ENCODE data around the gene KCNK6. TPM values are rescaled to one million over a fixed set of nuclear protein-coding genes. Genes with fewer than 3 reads are reported as not detected.

KCNK6 gene
- total RNA-seq, 2 donors from 2014 or later: 8.6 to 13.8 TPM

GRCh38 chr19:38377052-38377451, 57.4 kb downstream of the KCNK6 start:
- peaks cover 24% of the 10 kb centered on the region for H3K4me1 ChIP-seq
- intact Hi-C loops (cut with DNase I): no loop called here
- DNase-seq: no peak
- ATAC-seq: no peak
- no peaks in the 10 kb centered on the region for H3K27me3 ChIP-seq
- no peak overlapping the region for H3K4me3 ChIP-seq
- no peaks in the 10 kb centered on the region for H3K9me3 ChIP-seq
- WGBS, 2 donors: 97 to 100% methylated on average over 4 of the region's 4 CpGs
- peaks cover 6 to 24% of the 10 kb centered on the region in 2 donors for H3K36me3 ChIP-seq (replicated peaks in 1 of 2; ENCODE audit: insufficient read depth in 1 of 2, low read depth in 2 of 2)
- H3K27ac ChIP-seq: no peak overlapping the region
- TF ChIP-seq, protein P1, sequence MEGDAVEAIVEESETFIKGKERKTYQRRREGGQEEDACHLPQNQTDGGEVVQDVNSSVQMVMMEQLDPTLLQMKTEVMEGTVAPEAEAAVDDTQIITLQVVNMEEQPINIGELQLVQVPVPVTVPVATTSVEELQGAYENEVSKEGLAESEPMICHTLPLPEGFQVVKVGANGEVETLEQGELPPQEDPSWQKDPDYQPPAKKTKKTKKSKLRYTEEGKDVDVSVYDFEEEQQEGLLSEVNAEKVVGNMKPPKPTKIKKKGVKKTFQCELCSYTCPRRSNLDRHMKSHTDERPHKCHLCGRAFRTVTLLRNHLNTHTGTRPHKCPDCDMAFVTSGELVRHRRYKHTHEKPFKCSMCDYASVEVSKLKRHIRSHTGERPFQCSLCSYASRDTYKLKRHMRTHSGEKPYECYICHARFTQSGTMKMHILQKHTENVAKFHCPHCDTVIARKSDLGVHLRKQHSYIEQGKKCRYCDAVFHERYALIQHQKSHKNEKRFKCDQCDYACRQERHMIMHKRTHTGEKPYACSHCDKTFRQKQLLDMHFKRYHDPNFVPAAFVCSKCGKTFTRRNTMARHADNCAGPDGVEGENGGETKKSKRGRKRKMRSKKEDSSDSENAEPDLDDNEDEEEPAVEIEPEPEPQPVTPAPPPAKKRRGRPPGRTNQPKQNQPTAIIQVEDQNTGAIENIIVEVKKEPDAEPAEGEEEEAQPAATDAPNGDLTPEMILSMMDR (IDR thresholded peaks at IDR 0.05): no peak
- no peak for TF ChIP-seq POLR2A (IDR thresholded peaks at IDR 0.05)

DNA sequence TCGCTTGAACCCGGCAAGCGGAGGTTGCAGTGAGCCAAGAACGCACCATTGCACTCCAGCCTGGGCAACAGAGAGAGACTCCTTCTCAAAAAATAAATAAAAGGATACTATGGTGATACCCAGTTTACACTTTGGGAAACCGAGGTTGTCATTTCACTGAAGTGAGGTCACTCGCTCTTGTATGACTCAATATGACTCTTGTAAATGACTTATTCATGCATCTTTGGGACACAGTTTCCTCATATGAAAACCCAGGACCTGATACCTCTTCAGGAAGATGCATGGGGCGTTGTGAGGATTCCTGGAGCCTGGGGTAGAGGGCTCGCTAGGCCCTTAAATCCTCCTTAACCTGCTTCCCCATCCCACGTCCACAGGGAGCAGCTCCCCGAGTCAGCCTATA, 59.2 kb downstream of the KCNK6 start:
- TF ChIP-seq, protein P1 (IDR thresholded peaks at IDR 0.05): no peak
- ATAC-seq (no peak), DNase-seq (no peak)
- no peak overlapping the region for H3K4me3 ChIP-seq
- WGBS, 2 donors: 88 to 90% methylated on average over 10 of the region's 10 CpGs
- intact Hi-C loops (cut with DNase I): no loop called here
- no peaks in the 10 kb centered on the region for H3K9me3 ChIP-seq
- peaks cover 22% of the 10 kb centered on the region for H3K4me1 ChIP-seq
- no peaks in the 10 kb centered on the region for H3K27me3 ChIP-seq
- peaks cover 12 to 34% of the 10 kb centered on the region in 2 donors for H3K36me3 ChIP-seq (replicated peaks in 1 of 2; ENCODE audit: insufficient read depth in 1 of 2, low read depth in 2 of 2)
- H3K27ac ChIP-seq: no peak overlapping the region

DNA sequence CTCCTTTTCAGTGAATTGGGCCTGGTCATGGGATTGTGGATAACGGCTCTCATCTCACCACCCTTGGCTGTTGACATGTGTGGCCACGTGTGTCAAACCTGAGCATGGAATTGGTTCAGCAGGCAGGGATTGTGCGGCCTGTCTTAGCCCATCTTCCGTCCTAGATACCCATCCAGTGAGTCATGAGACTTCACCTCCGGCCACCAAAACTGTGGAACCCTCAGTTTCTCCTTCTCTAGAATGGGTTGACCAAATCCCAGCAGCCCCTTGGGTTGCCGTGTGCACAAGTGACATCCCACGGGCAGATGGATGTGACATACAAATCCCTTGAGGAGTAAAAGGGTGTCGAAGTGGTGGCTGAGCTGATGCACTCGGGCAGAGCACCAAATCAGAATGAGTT, 61.5 kb downstream of the KCNK6 start:
- Histone ChIP-seq H3K4me3 (no peak overlapping the region), H3K27me3 (no peaks in the 10 kb centered on the region), H3K27ac (no peak overlapping the region), H3K4me1 (peaks cover 8% of the 10 kb centered on the region), H3K36me3 (replicated peaks in 1 of 2; ENCODE audit: insufficient read depth in 1 of 2, low read depth in 2 of 2) (peaks cover 12 to 34% of the 10 kb centered on the region in 2 donors), H3K9me3 (no peaks in the 10 kb centered on the region)
- ATAC-seq (no peak), DNase-seq (no peak)
- 97% methylated on average over 9 of the region's 9 CpGs for WGBS, 2 donors
- TF ChIP-seq, protein P1 (IDR thresholded peaks at IDR 0.05): no peak
- TF ChIP-seq POLR2A (IDR thresholded peaks at IDR 0.05): no peak
- intact Hi-C loops (cut with DNase I): no loop called here

Small RNA genes lying within 50 kb of the gene (small RNA-seq; reads per million reads assigned to genes)
- gene RF00019: not detected

Other genes starting within 250 kb of the KCNK6 start
- not detected for gene DPF1, start 95.6 kb upstream of the KCNK6 start, total RNA-seq
- gene PPP1R14A, start 63.5 kb upstream of the KCNK6 start, total RNA-seq: 100 to 1,000 TPM in 1 of 2 donors, 10 to 100 TPM in 1; 54.2 to 105 TPM
- gene SPINT2, start 55.3 kb upstream of the KCNK6 start, total RNA-seq: 100 to 1,000 TPM; 266 to 305 TPM
- 1 to 10 TPM in 1 of 2 donors, not detected in 1; 2.6 TPM for gene C19orf33, start 15.6 kb upstream of the KCNK6 start, total RNA-seq
- gene YIF1B, start 3.9 kb upstream of the KCNK6 start, total RNA-seq: 10 to 100 TPM in 1 of 2 donors, 1 to 10 TPM in 1; 8.2 to 22.3 TPM
- gene CATSPERG, start 16.0 kb downstream of the KCNK6 start, total RNA-seq: 1 to 10 TPM in 1 of 2 donors, under 1 TPM in 1; 0.78 to 9.6 TPM
- 10 to 100 TPM; 49.4 to 68.7 TPM for gene PSMD8, start 54.7 kb downstream of the KCNK6 start, total RNA-seq
- under 1 TPM in 1 of 2 donors, not detected in 1; 0.78 TPM for gene GGN, start 68.2 kb downstream of the KCNK6 start, total RNA-seq
- gene SPRED3, start 68.9 kb downstream of the KCNK6 start, total RNA-seq: under 1 TPM; under 0.01 to 0.52 TPM
- gene FAM98C, start 83.2 kb downstream of the KCNK6 start, total RNA-seq: 10 to 100 TPM; 24.9 to 51.4 TPM
- gene RASGRP4, start 106.4 kb downstream of the KCNK6 start, total RNA-seq: 1 to 10 TPM; 1.6 to 4.6 TPM
- gene RYR1, start 113.8 kb downstream of the KCNK6 start, total RNA-seq: 1 to 10 TPM in 1 of 2 donors, under 1 TPM in 1; 0.33 to 1.0 TPM

Data from body of pancreas (tissue), 4 donors.